H1 (cell line): ENCODE results near the gene ZYG11B. TPM values are rescaled to one million over a fixed set of nuclear protein-coding genes. Genes with fewer than 3 reads are reported as not detected.

ENCODE experiments used
- ATF3 ChIP-seq: IDR thresholded peaks from 2 replicates; pipeline ENCODE4 v1.6.1; 2011; ENCODE audit warnings: low read depth, mild to moderate bottlenecking, low read length; ENCODE audit not compliant: insufficient read depth
- CHD7 ChIP-seq: fragments of 300-600 bp; sonication (generic); IDR thresholded peaks from 2 replicates; pipeline ENCODE4 v1.7.1; 2012; ENCODE audit warnings: low read length, moderate library complexity, mild to moderate bottlenecking, inconsistent platforms; ENCODE audit not compliant: insufficient replicate concordance
- EP300 ChIP-seq, 2 experiments: IDR thresholded peaks; 1 replicate in 1 of 2; 2 replicates in 1 of 2; pipeline ENCODE4 v1.6.1; 2011 to 2012; ENCODE audit warnings: low read depth in 2 of 2, low read length in 2 of 2, mild to moderate bottlenecking in 2 of 2, borderline replicate concordance in 1 of 2, inconsistent platforms in 1 of 2, moderate library complexity in 1 of 2
- FOSL1 ChIP-seq: IDR thresholded peaks from 2 replicates; pipeline ENCODE4 v1.6.1; 2011; ENCODE audit warnings: mild to moderate bottlenecking, low read depth, low read length, moderate library complexity; ENCODE audit not compliant: insufficient read depth
- MAX ChIP-seq: IDR thresholded peaks from 2 replicates; pipeline ENCODE4 v1.6.1; 2012; ENCODE audit warnings: inconsistent platforms
- PHF8 ChIP-seq: fragments of 200-600 bp; sonication (generic); conservative IDR thresholded peaks from 2 replicates; pipeline ENCODE4 v1.7.1; 2012; ENCODE audit warnings: low read depth, mild to moderate bottlenecking, inconsistent platforms, low read length, moderate library complexity
- SAP30 ChIP-seq: fragments of 300-600 bp; sonication (generic); IDR thresholded peaks from 2 replicates; pipeline ENCODE4 v1.7.1; 2012; ENCODE audit warnings: low read length, moderate library complexity, mild to moderate bottlenecking, inconsistent platforms; ENCODE audit not compliant: insufficient read depth, insufficient replicate concordance
- TBP ChIP-seq: IDR thresholded peaks from 2 replicates; pipeline ENCODE4 v1.6.1; 2011; ENCODE audit warnings: low read depth, low read length, improper control_type of control experiment
- polyA plus RNA-seq, 7 experiments: library from polyadenylated mRNA; depleted of rRNA in 3 of 7; stranded (reverse) in 5 of 7; unstranded in 2 of 7; fragments of >200 nt in 5 of 7; fragments of 200-250 nt in 2 of 7; gene quantifications; 1 replicate in 5 of 7; 2 replicates in 1 of 7; 4 replicates in 1 of 7; pipeline versions ENCODE4 v1.2.1 to v1.2.3, GENCODE V29; 2011 to 2013; ENCODE audit warnings: missing spikeins in 2 of 7, mixed read lengths in 2 of 7
- total RNA-seq: library from RNA; stranded (reverse); fragmentation: NEBNext Ultra II Directional; extraction: Animal tissue kit (Norgen Biotek cat#: 25700); gene quantifications from 2 replicates; pipeline ENCODE4 v1.2.1, GENCODE V29; 2021

The ZYG11B gene
- total and polyA plus RNA-seq, 2 of the 8 experiments (the other 6 are each of a cell fraction or from before 2014, with no cell fraction given), result 4.4 to 20.9 TPM

GRCh38 chr1:52697795-52698674, 28.2 kb upstream of the ZYG11B start, which contains the start of gene COA7 (continued):
- TF ChIP-seq CHD7, result no peak
- peak; percentile 99 for TF ChIP-seq MAX
- no peak for TF ChIP-seq EP300 (IDR thresholded peaks at IDR 0.05; ENCODE audit: borderline replicate concordance in 1 of 2, low read depth in 2 of 2, low read length in 2 of 2)
- no peak for TF ChIP-seq SAP30
- TF ChIP-seq FOSL1, result no peak
- TF ChIP-seq PHF8, result peak; percentile 84
- TF ChIP-seq ATF3, result no peak
- TF ChIP-seq TBP, result no peak; the same call in 1 of the 2 replicates
